Measurements from ENCODE around the gene WDR46. TPM values are rescaled to one million over a fixed set of nuclear protein-coding genes. Genes with fewer than 3 reads are reported as not detected.
"Not testable (repeated sequence)": the region's sequence is repeated elsewhere in the genome, so short reads cannot be mapped to it uniquely, and the experiment has no call there.

The WDR46 gene
- total RNA-seq, 8 experiments from 2014 or later = 31.4 to 108 (median 50.5) TPM

- in situ Hi-C loops (cut with MboI; ENCODE audit: low pct_unique_long_range_greater_than_20kb in 2 of 9, low sequenced_read_pairs in 9 of 9, unreplicated experiment in 9 of 9) = no loop called here
- WGBS, 10 experiments = 50 to 100% (median 100%) methylated on average over 1 to 7 of the region's 16 CpGs; no CpG with 5 or more reads in 5 of the 10 experiments
- Histone ChIP-seq H3K4me1 (replicated peaks in 1 of 2) (peaks cover 12 to 16% of the 10 kb centered on the region in 2 donors), H3K27ac (no peak overlapping the region), H3K4me3 (no peak overlapping the region)
- no peak for ATAC-seq (replicated peaks in 6 of 8)
These were observed 4.1 kb upstream of the WDR46 start for GRCh38 chr6:33292996-33293682.

DNA sequence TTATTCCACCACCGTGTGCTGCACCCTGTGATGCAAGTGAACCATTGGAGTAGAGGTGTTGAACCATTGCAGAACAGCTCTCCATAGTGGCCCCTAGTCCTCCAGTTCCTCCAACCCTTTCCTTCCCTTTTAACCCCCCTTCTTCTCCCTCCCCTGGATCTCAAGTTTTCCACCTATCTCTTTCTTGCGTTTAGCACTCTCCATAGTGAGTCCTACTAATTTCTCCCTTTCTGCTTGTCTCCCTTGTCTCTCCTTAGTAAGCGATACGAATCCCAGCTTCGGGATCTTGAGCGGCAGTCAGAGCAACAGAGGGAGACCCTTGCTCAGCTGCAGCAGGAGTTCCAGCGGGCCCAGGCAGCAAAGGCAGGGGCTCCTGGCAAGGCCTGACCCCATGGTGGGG is 1.4 kb upstream of the WDR46 start:
- WGBS, 10 experiments = 17 to 83% (median 60%) methylated on average over 1 to 5 of the region's 7 CpGs; no CpG with 5 or more reads in 5 of the 10 experiments
- no peak for ATAC-seq (replicated peaks in 6 of 8)
- Histone ChIP-seq H3K4me3 (peak overlapping the region in 4 of 5 donors; percentile 80 to 94 (median 86)), H3K4me1 (replicated peaks in 1 of 2) (peaks cover 7 to 12% of the 10 kb centered on the region in 2 donors), H3K27ac (no peak overlapping the region)
- in situ Hi-C loops (cut with MboI; ENCODE audit: low pct_unique_long_range_greater_than_20kb in 2 of 9, low sequenced_read_pairs in 9 of 9, unreplicated experiment in 9 of 9) = no loop called here

DNA sequence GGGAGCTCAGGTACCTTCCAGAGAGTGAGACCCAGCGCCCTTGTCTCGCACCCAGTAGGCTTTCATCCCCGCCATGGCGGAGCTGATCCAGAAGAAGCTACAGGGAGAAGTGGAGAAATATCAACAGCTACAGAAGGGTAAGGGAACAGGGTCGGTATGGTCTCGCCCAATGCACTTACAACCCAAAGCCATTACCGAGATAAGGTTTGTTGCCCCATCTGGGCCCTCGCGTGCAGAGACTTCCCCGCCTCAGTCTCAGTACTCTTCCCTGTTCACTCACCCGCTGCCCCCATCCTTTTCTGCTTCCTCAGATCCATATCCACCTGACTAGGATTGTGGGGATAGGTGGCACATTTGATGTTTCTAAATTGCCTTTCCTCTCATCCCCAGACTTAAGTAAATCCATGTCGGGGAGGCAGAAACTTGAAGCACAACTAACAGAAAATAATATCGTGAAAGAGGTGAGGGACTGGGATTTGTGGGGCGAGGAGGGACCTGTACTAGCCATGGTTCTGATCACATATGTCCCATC is 811 bp upstream of the WDR46 start:
- in situ Hi-C loops (cut with MboI; ENCODE audit: low pct_unique_long_range_greater_than_20kb in 2 of 9, low sequenced_read_pairs in 9 of 9, unreplicated experiment in 9 of 9) = no loop called here
- ATAC-seq (replicated peaks in 6 of 8) = peak in 3 of 8 experiments; percentile 13 to 23 (median 13)
- peak overlapping the region; percentile 19 to 76 for H3K27ac ChIP-seq
- WGBS, 10 experiments = 0 to 10% (median 0%) methylated on average over 2 to 9 of the region's 14 CpGs; no CpG with 5 or more reads in 3 of the 10 experiments
- peaks cover 7 to 12% of the 10 kb centered on the region in 2 donors for H3K4me1 ChIP-seq (replicated peaks in 1 of 2)
- peak overlapping the region; percentile 80 to 94 (median 89) for H3K4me3 ChIP-seq

DNA sequence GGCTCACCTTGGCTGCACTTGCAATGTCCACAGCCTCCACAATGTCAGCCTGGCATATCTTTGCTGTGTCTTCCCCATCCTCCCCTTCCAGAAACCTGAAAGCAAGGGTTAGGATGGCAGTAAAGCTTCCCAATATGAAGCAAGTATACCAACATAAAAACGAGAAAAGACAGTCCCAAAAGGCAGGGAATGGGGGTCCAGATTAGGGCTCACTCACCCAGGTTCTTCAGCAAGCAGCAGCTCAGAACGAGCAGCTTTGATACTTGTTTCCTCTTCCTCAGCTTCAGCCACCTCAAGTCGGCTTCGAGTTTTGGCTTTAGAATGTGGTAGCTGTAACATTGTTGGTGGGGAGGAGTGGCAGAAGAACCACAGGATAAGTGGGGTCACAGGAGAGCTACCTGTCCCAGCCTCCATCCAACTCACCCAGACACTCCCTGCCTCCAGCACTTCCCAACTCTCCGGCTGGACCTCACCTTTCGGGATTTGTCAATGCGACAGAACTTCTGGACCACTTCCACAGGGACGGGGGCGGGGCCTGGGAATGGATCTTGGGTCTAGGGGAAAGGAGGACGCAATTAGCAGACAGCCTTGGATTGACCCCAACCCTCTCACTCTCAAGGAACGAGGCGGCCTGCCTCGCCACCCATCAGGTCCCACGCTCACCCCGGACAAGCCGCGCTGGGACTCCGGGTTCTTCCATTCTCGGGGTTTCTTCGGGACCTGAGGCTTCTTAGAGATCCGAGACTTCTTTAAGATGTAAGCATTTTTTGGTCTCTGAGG is 708 bp downstream of the WDR46 start:
- H3K4me3 ChIP-seq = peak overlapping the region; percentile 80 to 94 (median 89)
- peak in 3 of 8 experiments; percentile 2 to 6 (median 5) for ATAC-seq (replicated peaks in 6 of 8)
- peaks cover 7 to 12% of the 10 kb centered on the region in 2 donors for H3K4me1 ChIP-seq (replicated peaks in 1 of 2)
- WGBS, 10 experiments = 0 to 49% (median 14%) methylated on average over 2 to 14 of the region's 21 CpGs; no CpG with 5 or more reads in 2 of the 10 experiments
- H3K27ac ChIP-seq = peak overlapping the region in 1 of 2 donors; percentile 76
- in situ Hi-C loops (cut with MboI; ENCODE audit: low pct_unique_long_range_greater_than_20kb in 2 of 9, low sequenced_read_pairs in 9 of 9, unreplicated experiment in 9 of 9) = no loop called here

- ATAC-seq (replicated peaks in 6 of 8) = no peak
- Histone ChIP-seq H3K4me3 (no peak overlapping the region), H3K4me1 (replicated peaks in 1 of 2) (peaks cover 7 to 12% of the 10 kb centered on the region in 2 donors), H3K27ac (no peak overlapping the region)
- 86 to 100% (median 96%) methylated on average over 1 to 10 of the region's 22 CpGs for WGBS, 10 experiments
- in situ Hi-C loops (cut with MboI; ENCODE audit: low pct_unique_long_range_greater_than_20kb in 2 of 9, low sequenced_read_pairs in 9 of 9, unreplicated experiment in 9 of 9) = no loop called here
These were observed 1.8 kb downstream of the WDR46 start for GRCh38 chr6:33286946-33287914.

DNA sequence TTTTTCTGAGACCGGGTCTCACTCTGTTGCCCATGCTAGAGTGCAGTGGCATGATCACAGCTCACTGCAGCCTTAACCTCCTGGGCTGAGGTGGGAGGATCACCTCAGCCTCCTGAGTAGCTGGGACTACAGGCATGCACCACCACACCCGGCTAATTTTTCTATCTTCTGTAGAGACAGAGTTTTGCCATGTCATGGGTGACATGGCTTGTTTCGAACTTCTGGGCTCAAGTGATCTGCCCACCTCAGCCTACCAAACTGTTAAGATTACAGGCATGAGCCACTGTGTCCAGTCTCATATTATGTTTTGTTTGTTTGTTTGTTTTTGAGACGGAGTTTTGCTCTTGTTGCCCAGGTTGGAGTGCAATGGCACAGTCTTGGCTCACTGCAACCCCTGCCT is 3.8 kb downstream of the WDR46 start:
- 53 to 100% (median 100%) methylated on average over 1 to 4 of the region's 4 CpGs; no CpG with 5 or more reads in 3 of the 10 experiments for WGBS, 10 experiments
- H3K4me1 ChIP-seq (replicated peaks in 1 of 2); ATAC-seq (replicated peaks in 6 of 8); H3K27ac ChIP-seq; in situ Hi-C loops (cut with MboI; ENCODE audit: low pct_unique_long_range_greater_than_20kb in 2 of 9, low sequenced_read_pairs in 9 of 9, unreplicated experiment in 9 of 9); H3K4me3 ChIP-seq: not testable (repeated sequence)

DNA sequence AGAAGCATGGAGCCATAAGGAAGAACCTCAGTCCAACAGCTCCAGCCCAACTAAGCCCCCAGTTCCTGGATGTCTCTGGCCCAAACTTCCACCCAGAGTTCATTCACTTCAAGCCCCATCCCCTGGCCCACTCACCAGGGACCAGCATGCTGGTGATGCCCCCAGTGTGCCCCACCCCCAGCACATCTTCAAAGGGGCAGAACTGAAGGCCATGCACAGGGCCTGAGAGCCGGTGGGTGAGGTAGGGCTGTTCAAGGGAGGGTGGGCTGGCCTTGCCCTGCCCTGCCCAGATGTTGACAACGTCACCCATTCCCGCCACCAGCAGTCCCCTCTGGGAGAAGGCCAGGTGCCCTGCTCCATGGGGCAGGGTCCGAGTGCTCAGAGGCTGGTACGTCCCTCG is 8.5 kb downstream of the WDR46 start:
- H3K27ac ChIP-seq = no peak overlapping the region
- no peak for ATAC-seq (replicated peaks in 6 of 8)
- in situ Hi-C loops (cut with MboI; ENCODE audit: low pct_unique_long_range_greater_than_20kb in 2 of 9, low sequenced_read_pairs in 9 of 9, unreplicated experiment in 9 of 9) = no loop called here
- WGBS, 10 experiments = 60 to 80% methylated on average over 1 of the region's 6 CpGs; no CpG with 5 or more reads in 8 of the 10 experiments
- peaks cover 14 to 20% of the 10 kb centered on the region in 2 donors for H3K4me1 ChIP-seq (replicated peaks in 1 of 2)
- no peak overlapping the region for H3K4me3 ChIP-seq

DNA sequence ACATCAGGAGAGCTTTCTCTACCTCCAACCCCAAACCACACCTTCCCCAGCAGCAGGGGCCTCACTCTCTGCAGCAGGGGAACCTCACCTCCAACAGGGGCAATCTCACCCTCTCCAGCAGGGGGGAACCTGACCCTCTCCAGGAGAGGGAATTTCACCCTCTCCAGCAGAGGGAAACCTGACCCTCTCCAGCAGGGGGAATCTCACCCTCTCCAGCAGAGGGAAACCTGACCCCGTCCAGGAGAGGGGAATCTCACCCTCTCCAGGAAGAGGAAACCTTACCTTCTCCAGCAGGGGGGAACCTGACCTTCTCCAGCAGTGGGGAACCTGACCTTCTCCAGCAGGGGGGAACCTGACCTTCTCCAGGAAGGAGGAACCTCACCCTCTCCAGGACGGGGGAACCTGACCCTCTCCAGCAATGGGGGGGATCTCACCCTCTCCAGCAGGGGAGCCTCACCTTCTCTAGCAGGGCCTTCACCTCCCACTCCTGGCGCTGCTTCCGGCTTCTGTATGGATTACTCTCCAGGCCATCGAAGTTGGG is 9.0 kb downstream of the WDR46 start:
- peak in 3 of 8 experiments; percentile 3 to 52 (median 5) for ATAC-seq (replicated peaks in 6 of 8)
- Histone ChIP-seq H3K27ac (no peak overlapping the region), H3K4me3 (no peak overlapping the region), H3K4me1 (replicated peaks in 1 of 2) (peaks cover 19 to 23% of the 10 kb centered on the region in 2 donors)
- in situ Hi-C loops (cut with MboI; ENCODE audit: low pct_unique_long_range_greater_than_20kb in 2 of 9, low sequenced_read_pairs in 9 of 9, unreplicated experiment in 9 of 9) = no loop called here
- 43 to 100% (median 81%) methylated on average over 1 to 2 of the region's 5 CpGs; no CpG with 5 or more reads in 6 of the 10 experiments for WGBS, 10 experiments

- Histone ChIP-seq H3K27ac (no peak overlapping the region), H3K4me1 (replicated peaks in 1 of 2) (peaks cover 25 to 30% of the 10 kb centered on the region in 2 donors), H3K4me3 (no peak overlapping the region)
- in situ Hi-C loops (cut with MboI; ENCODE audit: low pct_unique_long_range_greater_than_20kb in 2 of 9, low sequenced_read_pairs in 9 of 9, unreplicated experiment in 9 of 9) = no loop called here
- 80 to 100% (median 87%) methylated on average over 1 to 8 of the region's 13 CpGs; no CpG with 5 or more reads in 3 of the 10 experiments for WGBS, 10 experiments
- no peak for ATAC-seq (replicated peaks in 6 of 8)
These were observed 9.8 kb downstream of the WDR46 start for GRCh38 chr6:33279257-33279695.

GRCh38 chr6:33278810-33279209 is 10.2 kb downstream of the WDR46 start:
- no peak overlapping the region for H3K27ac ChIP-seq
- peaks cover 30 to 35% of the 10 kb centered on the region in 2 donors for H3K4me1 ChIP-seq (replicated peaks in 1 of 2)
- WGBS, 10 experiments = 83 to 100% methylated on average over 1 of the region's 3 CpGs; no CpG with 5 or more reads in 8 of the 10 experiments
- ATAC-seq (replicated peaks in 6 of 8) = no peak
- in situ Hi-C loops (cut with MboI; ENCODE audit: low pct_unique_long_range_greater_than_20kb in 2 of 9, low sequenced_read_pairs in 9 of 9, unreplicated experiment in 9 of 9) = no loop called here
- no peak overlapping the region for H3K4me3 ChIP-seq

GRCh38 chr6:33278392-33278741 is 10.7 kb downstream of the WDR46 start:
- in situ Hi-C loops (cut with MboI; ENCODE audit: low pct_unique_long_range_greater_than_20kb in 2 of 9, low sequenced_read_pairs in 9 of 9, unreplicated experiment in 9 of 9) = no loop called here
- WGBS, 10 experiments = 20 to 97% (median 83%) methylated on average over 1 to 5 of the region's 9 CpGs; no CpG with 5 or more reads in 4 of the 10 experiments
- Histone ChIP-seq H3K4me3 (peak overlapping the region in 1 of 5 donors; percentile 41), H3K27ac (peak overlapping the region in 1 of 2 donors; percentile 79), H3K4me1 (replicated peaks in 1 of 2) (peaks cover 32 to 39% of the 10 kb centered on the region in 2 donors)
- ATAC-seq (replicated peaks in 6 of 8) = no peak

Measured in motor neuron (in vitro differentiated cells).